ENCODE data around the gene ATP8B3.
A peak's percentile ranks its signal among the peaks of the same experiment; 100 is the strongest.

Gene ATP8B3

GRCh38 chr19:1828279-1829238, 16.5 kb upstream of the ATP8B3 start:
- TF ChIP-seq CTCF (IDR thresholded peaks at IDR 0.05; ENCODE audit: insufficient read depth, low read length, poor library complexity, severe bottlenecking): no peak
- Histone ChIP-seq H3K4me3 (replicated peaks; ENCODE audit: low read depth, low read length) (no peak overlapping the region), H3K27me3 (replicated peaks; ENCODE audit: control insufficient read depth, insufficient read depth, low read length) (no peaks in the 10 kb centered on the region), H3K36me3 (ENCODE audit: control insufficient read depth, insufficient read depth, low read length) (peaks cover 12% of the 10 kb centered on the region)
- no peak for DNase-seq (ENCODE audit: extremely low read depth, insufficient read length)

- Histone ChIP-seq H3K27me3 (replicated peaks; ENCODE audit: control insufficient read depth, insufficient read depth, low read length) (no peaks in the 10 kb centered on the region), H3K36me3 (ENCODE audit: control insufficient read depth, insufficient read depth, low read length) (peaks cover 14% of the 10 kb centered on the region), H3K4me3 (replicated peaks; ENCODE audit: low read depth, low read length) (no peak overlapping the region)
- DNase-seq (ENCODE audit: extremely low read depth, insufficient read length): no peak
- no peak for TF ChIP-seq CTCF (IDR thresholded peaks at IDR 0.05; ENCODE audit: insufficient read depth, low read length, poor library complexity, severe bottlenecking)
These were observed 15.6 kb upstream of the ATP8B3 start for GRCh38 chr19:1827566-1828278.

- DNase-seq (ENCODE audit: extremely low read depth, insufficient read length): no peak
- no peak overlapping the region for H3K4me3 ChIP-seq (replicated peaks; ENCODE audit: low read depth, low read length)
- no peak for TF ChIP-seq CTCF (IDR thresholded peaks at IDR 0.05; ENCODE audit: insufficient read depth, low read length, poor library complexity, severe bottlenecking)
These were observed 14.8 kb upstream of the ATP8B3 start for GRCh38 chr19:1826557-1827521.

GRCh38 chr19:1825909-1826556, 14.0 kb upstream of the ATP8B3 start:
- Histone ChIP-seq H3K27me3 (replicated peaks; ENCODE audit: control insufficient read depth, insufficient read depth, low read length) (no peaks in the 10 kb centered on the region), H3K36me3 (ENCODE audit: control insufficient read depth, insufficient read depth, low read length) (peaks cover 26% of the 10 kb centered on the region), H3K4me3 (replicated peaks; ENCODE audit: low read depth, low read length) (no peak overlapping the region)
- peak; percentile 97 for TF ChIP-seq CTCF (IDR thresholded peaks at IDR 0.05; ENCODE audit: insufficient read depth, low read length, poor library complexity, severe bottlenecking)
- peak; percentile 54 for DNase-seq (ENCODE audit: extremely low read depth, insufficient read length)

More at GRCh38 chr19:1826557-1827521, 14.8 kb upstream of the ATP8B3 start:
- no peaks in the 10 kb centered on the region for H3K27me3 ChIP-seq (replicated peaks; ENCODE audit: control insufficient read depth, insufficient read depth, low read length)
- peaks cover 23% of the 10 kb centered on the region for H3K36me3 ChIP-seq (ENCODE audit: control insufficient read depth, insufficient read depth, low read length)

GRCh38 chr19:1824252-1824622, 12.2 kb upstream of the ATP8B3 start:
- no peak for TF ChIP-seq CTCF (IDR thresholded peaks at IDR 0.05; ENCODE audit: insufficient read depth, low read length, poor library complexity, severe bottlenecking)
- no peak for DNase-seq (ENCODE audit: extremely low read depth, insufficient read length)
- no peak overlapping the region for H3K4me3 ChIP-seq (replicated peaks; ENCODE audit: low read depth, low read length)
- peaks cover 30% of the 10 kb centered on the region for H3K36me3 ChIP-seq (ENCODE audit: control insufficient read depth, insufficient read depth, low read length)
- H3K27me3 ChIP-seq (replicated peaks; ENCODE audit: control insufficient read depth, insufficient read depth, low read length): no peaks in the 10 kb centered on the region
